GM19099 (cell line): ENCODE measurements around the gene EEIG1.

ENCODE experiments used
- POLR2A ChIP-seq: IDR thresholded peaks from 3 replicates; pipeline ENCODE4 v1.6.1; 2011; ENCODE audit warnings: low read depth; ENCODE audit not compliant: insufficient read length; ENCODE audit errors: extremely low read depth

Gene EEIG1

GRCh38 chr9:127972236-127972871 lies 8.4 kb downstream of the EEIG1 start:
- no peak for TF ChIP-seq POLR2A

- TF ChIP-seq POLR2A: no peak
Observed at GRCh38 chr9:127971357-127972235, 9.2 kb downstream of the EEIG1 start.

GRCh38 chr9:127970401-127971313 lies 10.1 kb downstream of the EEIG1 start:
- TF ChIP-seq POLR2A: no peak

- no peak for TF ChIP-seq POLR2A
Observed at GRCh38 chr9:127968700-127969383, 11.9 kb downstream of the EEIG1 start.

GRCh38 chr9:127968042-127968441 lies 12.7 kb downstream of the EEIG1 start:
- TF ChIP-seq POLR2A: no peak

- no peak for TF ChIP-seq POLR2A
Observed at GRCh38 chr9:127967151-127967809, 13.5 kb downstream of the EEIG1 start.

GRCh38 chr9:127966416-127967150 lies 14.2 kb downstream of the EEIG1 start:
- no peak for TF ChIP-seq POLR2A

GRCh38 chr9:127965953-127966352 lies 14.8 kb downstream of the EEIG1 start:
- no peak for TF ChIP-seq POLR2A

GRCh38 chr9:127963359-127964064 lies 17.3 kb downstream of the EEIG1 start:
- no peak for TF ChIP-seq POLR2A

GRCh38 chr9:127963041-127963358 lies 17.8 kb downstream of the EEIG1 start:
- no peak for TF ChIP-seq POLR2A

- no peak for TF ChIP-seq POLR2A
Observed at GRCh38 chr9:127962278-127962677, 18.5 kb downstream of the EEIG1 start.

- no peak for TF ChIP-seq POLR2A
Observed at GRCh38 chr9:127961613-127962155, 19.1 kb downstream of the EEIG1 start.

GRCh38 chr9:127961155-127961490 lies 19.7 kb downstream of the EEIG1 start:
- TF ChIP-seq POLR2A: no peak
